Measurements from ENCODE around the gene LITAFD.
"Not testable (repeated sequence)": the region's sequence is repeated elsewhere in the genome, so short reads cannot be mapped to it uniquely, and the experiment has no call there.

The LITAFD gene

DNA sequence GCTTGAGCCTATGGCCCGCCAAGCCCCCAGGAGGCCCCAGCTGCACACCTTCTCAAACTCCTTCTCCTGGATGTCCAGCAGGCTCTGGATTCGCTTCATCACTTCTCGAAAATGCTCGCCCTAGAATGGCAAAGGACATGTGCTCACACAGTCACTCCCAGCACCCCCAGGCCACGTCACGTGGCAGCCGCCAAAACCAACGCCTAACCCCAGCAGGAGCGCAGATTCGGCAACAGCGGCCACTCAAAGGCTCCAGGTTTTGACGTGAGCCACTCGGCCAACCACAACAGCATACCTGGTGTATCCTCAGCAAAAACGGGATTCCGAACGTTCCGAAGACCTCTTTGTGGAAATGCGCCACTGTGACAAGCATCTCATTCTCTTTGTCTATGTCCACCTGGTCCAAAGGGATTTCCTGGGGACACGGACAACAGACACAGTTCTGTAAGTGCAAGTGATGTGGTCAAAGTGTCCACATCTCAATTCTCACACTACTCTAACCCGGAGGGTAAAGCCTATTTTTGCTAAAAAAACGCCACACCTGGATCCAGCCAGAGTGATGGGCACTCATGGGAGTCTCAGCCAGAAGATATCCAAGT is 12.7 kb downstream of the LITAFD start:
- no peak for DNase-seq

- no peak for DNase-seq
These were observed 16.6 kb downstream of the LITAFD start for GRCh38 chr16:8898660-8899318.

DNA sequence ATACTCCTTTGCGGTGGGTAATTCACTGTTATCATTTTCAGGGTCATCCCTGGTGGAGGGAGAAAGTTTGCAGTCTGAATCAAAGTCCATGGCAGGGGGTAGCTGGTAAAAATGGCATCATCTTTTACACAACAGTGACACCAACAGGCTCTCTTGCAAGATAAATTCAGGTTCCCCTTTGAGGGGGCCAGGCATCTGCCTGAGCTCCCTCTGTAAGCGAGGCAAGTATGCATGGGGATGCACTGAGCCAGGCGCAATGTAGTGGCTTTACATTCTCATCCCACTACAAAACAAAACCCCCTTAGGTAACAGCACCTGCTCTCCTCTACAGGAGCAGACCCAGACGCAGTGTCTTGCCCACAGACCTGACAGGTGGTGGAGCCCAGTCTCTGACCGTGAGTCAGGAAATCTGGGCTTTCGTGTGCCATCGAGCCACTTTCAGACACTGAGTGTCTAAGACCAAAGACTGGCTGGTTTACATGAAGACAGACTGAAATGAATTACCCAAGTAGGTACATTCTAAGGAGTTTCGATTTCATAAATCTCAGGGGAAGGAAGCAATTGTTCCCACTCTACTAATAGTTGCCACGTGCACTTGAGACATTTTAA is 17.7 kb downstream of the LITAFD start:
- no peak for DNase-seq

- DNase-seq: no peak
These were observed 18.2 kb downstream of the LITAFD start for GRCh38 chr16:8900343-8900742.

- DNase-seq: no peak
These were observed 19.2 kb downstream of the LITAFD start for GRCh38 chr16:8901320-8901861.

GRCh38 chr16:8903004-8903403 is 20.9 kb downstream of the LITAFD start:
- DNase-seq: no peak

DNA sequence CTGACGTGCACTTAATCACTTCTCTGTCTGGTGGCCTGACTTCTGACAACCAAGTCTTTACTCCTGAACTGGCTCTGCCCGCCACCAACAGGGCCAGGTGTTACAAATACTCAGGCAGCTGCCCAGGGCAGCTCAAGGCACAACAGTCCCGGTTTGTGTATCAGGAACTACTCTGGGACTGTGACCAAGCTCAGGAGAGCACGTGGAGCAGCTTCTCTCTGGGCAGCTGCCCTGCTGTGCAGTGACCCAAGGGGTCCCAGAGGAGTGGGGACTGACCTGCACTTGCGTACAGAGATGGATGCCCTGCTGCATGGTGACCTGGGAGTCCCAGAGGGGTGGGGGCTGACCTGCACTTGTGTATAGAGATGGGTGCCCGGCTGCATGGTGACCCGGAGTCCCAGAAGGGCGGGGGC is 21.9 kb downstream of the LITAFD start:
- no peak for DNase-seq

DNA sequence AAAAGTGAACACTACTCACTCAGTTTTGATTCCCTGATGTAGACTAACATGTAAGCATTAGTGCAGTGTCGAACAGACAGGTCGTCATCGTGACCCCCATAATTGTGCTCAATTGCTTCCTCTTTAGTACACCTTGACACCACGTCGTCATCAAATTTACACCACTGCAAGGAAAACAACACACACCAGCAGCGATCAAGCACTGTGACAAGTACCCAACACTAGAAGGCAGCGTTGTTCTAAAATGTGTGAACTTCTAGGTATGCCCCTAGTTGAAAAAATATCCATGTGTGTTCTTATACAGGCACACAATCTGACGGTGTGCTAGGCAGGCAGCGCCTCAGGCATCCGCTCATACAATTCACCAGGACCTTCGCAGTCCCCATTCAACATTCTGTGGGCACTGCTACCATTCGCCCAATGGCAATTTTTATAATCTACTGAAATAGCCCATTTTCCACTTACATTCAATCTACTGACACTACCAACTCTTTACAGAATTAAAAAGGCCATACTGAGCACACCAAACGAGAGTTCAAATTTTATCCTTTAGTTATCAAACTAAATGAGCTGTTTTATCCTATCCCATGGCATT is 23.1 kb downstream of the LITAFD start:
- peak; percentile 15 for DNase-seq

DNA sequence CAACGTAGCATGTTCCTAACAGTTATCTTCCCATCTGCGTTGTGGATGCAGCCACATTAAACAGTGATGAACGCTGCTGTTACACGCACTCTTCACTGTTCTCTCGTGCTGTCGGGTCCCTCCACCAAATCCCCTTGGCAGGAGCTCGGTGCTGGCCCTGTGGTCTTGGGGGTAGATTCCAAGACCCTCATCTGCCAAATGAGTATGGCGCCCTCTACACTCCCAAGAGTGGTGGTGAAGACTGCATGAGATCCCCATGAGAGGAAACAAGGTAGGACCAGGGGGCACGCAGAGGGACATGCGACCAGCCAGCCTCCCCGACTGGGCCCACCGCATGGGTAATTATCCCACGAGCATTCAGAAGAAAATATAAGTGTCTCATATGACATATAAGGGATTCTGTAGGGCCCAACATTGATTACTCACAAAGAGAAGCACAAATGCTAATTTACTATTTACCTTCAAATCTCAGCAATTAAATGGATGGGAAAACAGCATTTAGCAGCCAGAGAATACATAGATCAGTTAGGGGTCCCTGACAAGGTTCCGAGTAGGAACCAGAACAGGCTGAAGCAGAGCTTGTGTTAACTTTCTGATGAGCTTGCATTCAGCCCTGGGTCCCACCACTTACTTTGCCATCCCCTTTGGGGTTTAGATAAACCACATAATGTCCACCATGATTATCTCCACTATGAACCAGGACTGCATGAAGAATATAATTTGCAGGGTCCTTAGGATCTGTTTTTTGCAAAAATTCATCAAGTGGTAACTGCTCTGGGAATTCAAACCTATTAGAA is 23.8 kb downstream of the LITAFD start:
- no peak for DNase-seq

GRCh38 chr16:8907096-8907495 is 24.9 kb downstream of the LITAFD start:
- no peak for DNase-seq

GRCh38 chr16:8908810-8909468 is 26.8 kb downstream of the LITAFD start:
- no peak for DNase-seq

- no peak for DNase-seq
These were observed 28.7 kb downstream of the LITAFD start for GRCh38 chr16:8910811-8911210.

- no peak for DNase-seq
These were observed 30.6 kb downstream of the LITAFD start for GRCh38 chr16:8912793-8913192.

DNA sequence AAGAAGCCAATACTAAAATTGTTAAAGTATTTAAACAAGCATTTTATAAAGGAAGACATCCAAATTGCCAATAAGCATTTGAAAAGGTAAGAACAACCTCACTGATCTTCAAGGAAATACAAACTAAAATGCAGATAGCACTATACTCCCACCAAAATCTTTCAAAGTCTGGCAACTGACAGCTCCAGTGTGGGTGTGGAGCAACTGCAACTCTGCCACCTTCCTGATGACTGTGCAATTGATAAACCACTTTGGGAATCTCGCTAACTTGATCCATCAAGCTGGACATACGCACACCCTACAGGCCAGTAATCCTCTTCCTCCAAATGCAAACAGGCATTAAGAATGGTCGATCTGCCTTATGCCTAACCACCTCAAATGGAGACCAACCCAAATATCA is 31.9 kb downstream of the LITAFD start:
- no peak for DNase-seq

- no peak for DNase-seq
These were observed 33.7 kb downstream of the LITAFD start for GRCh38 chr16:8915722-8916301.

DNA sequence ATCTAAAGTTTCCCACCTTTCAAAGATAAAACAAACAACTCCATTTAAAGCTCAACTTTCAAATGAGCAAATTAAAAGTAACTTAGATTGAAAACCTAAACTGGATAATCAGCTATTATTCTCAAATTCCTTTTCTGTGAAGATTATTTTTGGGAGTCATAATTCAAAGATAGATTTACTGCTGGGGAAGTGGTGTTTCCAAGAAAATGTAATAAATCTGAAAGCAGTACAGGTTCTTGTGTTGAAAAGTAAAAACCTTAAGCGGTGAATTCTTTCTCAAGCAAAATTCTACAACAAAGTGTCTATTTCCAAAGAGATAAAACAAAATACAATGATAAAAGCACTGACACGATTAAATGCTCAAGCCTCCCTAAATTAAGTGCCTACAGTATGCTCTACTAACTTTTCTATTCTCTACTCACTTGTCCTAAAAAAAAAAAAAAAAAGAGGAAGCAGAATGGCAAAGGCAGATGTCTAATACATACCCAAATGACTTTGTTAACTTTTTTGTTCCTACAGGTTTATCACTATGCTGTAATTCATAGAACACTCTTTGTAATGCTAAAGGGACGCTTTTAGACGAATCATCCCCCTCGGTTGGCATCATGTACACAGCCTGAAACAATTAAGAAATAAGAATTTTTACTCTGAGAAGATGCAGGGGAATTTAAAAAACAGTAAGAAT is 34.5 kb downstream of the LITAFD start:
- no peak for DNase-seq

GRCh38 chr16:8917336-8917735 is 35.2 kb downstream of the LITAFD start:
- DNase-seq: not testable (repeated sequence)

DNA sequence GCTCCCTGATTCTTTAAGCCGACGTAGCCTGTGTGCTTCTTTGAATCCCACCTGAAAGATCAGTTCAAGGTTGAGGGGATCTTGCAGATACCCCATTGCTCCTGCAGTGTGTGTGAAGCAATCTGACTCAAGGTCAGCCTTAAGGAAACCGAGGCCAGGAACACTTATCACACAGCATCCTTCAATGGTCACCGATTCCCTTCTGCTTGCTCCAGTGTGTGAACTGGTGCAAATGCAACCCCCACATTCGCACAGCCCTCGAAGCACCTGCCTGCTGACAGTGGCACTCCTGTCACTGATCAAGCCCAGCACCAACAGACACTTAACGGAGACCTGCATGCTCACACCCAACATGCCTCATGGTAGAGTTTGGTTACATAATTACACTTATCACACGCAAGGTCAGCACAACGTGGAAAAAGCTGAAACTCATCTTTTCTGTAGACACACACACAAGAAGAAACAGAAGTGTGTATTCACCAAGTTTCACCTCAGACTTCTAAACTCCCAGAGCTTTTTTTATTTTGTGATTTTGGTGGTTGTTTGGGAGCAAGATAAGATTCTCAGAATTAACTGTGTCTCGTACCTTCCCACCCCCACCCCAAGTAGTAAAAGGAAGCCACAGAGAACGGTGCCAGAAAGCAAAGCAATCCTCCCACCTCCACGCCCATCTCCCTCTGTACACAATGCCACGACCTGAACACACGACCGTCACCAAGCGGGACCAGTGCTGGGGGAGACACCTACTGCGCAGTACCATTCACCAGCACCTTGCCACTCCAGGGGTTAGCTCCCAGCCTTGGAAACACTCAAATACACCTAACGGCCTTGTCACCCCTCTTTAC is 37.2 kb downstream of the LITAFD start:
- DNase-seq: no peak

DNA sequence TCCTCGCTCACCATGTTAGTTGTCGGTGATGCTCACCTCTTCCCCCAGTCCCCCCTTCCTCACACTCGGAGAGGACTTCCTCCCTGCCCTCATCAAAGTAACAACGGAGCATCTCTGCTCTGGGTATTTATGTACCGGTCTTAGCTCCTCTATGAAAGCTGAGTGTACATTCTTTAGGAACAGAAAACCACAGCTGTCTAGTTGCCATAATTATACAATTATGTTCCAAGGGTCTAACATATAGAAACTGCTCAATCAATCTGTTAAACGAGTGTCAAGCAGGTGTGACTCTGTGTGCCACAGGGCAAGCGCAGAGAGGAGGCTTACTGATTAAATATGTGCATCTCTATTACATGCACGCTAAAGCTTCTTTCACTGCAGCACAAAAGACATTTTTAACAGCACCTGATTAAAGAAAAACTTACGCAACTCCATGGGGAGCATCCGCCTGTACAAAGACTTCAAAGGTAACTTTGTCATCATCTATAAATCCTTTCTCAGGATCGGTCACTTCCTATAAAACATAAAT is 37.8 kb downstream of the LITAFD start:
- no peak for DNase-seq

Data from NCI-H1694 (cell line).